Urinary bladder (tissue), 4 donors: ENCODE results near the gene DIRAS3. TPM values are rescaled to one million over a fixed set of nuclear protein-coding genes. Genes with fewer than 3 reads are reported as not detected.
"Not testable (repeated sequence)": the region's sequence is repeated elsewhere in the genome, so short reads cannot be mapped to it uniquely, and the experiment has no call there.

Experiments
- DNase-seq: peaks from one replicate; pipeline ENCODE4 v3.0.0-alpha.2; 2015; ENCODE audit errors: extremely low spot score
- H3K27ac ChIP-seq: one replicate; pipeline ENCODE4 v1.5.1; 2013; ENCODE audit warnings: low read depth, mild to moderate bottlenecking, moderate library complexity
- H3K36me3 ChIP-seq: one replicate; pipeline ENCODE4 v1.6.1; 2013; ENCODE audit warnings: mild to moderate bottlenecking, moderate library complexity; ENCODE audit not compliant: insufficient read depth
- H3K4me1 ChIP-seq: one replicate; pipeline ENCODE4 v1.6.1; 2013; ENCODE audit warnings: mild to moderate bottlenecking, moderate library complexity; ENCODE audit not compliant: insufficient read depth
- H3K4me3 ChIP-seq: one replicate; pipeline ENCODE4 v1.5.1; 2013; ENCODE audit warnings: low read depth, low read length
- WGBS: extraction: QIAGEN DNeasy Blood & Tissue Kit; methylation state at CpG from one replicate; pipeline ENCODE4 v1.1.7; 2013; 5-methylcytosine and 5-hydroxymethylcytosine counted together
- polyA plus RNA-seq: library from polyadenylated mRNA; stranded (reverse); fragments of 200-250 nt; gene quantifications from one replicate; pipeline ENCODE4 v1.2.3, GENCODE V29; 2013
- total RNA-seq: library from RNA; depleted of rRNA; stranded (reverse); fragments of >200 nt; gene quantifications from one replicate; pipeline ENCODE4 v1.2.3, GENCODE V29; 2014
- donor health status: healthy with polysubstance abuse.
- donor health status: healthy.

DIRAS3 gene, protein sequence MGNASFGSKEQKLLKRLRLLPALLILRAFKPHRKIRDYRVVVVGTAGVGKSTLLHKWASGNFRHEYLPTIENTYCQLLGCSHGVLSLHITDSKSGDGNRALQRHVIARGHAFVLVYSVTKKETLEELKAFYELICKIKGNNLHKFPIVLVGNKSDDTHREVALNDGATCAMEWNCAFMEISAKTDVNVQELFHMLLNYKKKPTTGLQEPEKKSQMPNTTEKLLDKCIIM
- total RNA-seq = 3.0 TPM
- 3.4 TPM for polyA plus RNA-seq

DNA sequence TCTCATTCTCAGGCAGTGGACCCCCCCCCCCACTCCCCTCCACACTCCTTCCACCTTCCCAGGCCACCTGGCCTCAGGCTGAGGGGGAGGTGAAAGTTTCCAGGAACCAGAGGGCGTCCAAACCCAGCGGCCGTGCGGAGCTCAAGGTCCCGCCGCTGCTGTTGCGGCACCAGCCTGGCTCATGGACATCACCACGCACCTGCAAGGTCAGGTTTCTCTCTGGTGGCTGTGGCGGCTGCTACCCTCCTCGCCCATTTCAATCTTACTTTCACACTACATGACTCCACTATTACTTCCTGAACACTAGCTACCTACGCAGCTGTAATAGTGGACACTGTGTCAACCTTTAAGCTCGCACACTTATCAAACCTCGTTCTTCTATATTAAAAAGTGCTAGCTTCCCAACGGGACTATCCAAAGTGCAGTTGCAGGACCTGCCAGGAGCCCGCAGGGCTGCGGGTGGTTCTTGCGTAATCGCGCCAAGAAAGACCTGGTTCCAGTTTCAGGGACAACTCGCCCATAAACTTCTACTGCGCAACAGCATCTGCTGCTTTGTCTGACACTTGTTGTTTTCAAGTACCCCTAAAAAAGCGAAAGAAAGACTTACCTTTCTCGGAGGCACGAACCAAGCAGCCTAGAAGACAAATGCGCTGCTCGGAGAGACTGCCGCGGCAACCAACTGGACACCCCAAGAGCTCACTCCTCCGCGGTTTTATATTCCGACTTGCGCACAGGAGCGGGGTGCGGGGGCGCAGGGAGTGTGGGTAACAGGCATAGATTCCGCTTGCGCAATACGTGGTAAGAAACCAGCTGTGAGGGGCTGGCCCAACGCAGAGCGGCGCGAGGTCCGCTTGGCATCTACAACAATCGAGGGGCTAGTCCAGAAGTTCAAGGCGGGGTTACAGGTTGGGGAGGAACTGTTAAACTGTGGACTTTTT lies at the start of gene DIRAS3:
Gene DIRAS3, minus strand, starts transcription at position 687 of the 938 bp plus-strand sequence. CDS start 3,330 bp downstream, outside the sequence.
- DNase-seq = no peak
- H3K27ac ChIP-seq = no peak within 1 kb of the TSS

DNA sequence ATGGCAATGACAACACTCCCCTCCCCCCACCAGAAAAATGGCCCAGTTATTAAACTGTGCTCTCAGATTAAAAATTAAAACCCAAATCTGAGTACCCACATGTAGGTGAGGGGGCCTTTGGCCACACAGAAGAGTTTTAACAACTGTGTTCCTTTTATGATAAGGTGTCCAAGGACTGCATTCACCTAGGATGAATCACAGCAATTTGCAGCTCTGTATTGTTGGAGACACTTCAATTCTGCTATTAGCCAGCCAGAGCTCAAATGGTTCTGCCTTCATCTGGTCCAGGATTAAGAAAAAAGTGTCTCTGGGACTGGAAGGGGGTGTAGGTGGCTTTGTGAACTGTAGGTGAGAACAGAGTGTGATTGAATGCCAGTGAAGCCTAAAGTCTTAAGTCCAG lies 43.3 kb upstream of the DIRAS3 start:
- Histone ChIP-seq H3K36me3 (no peaks in the 10 kb centered on the region), H3K27ac (no peak overlapping the region), H3K4me1 (no peaks in the 10 kb centered on the region), H3K4me3 (no peak overlapping the region)
- no peak for DNase-seq

More for the DNA sequence above, at the start of gene DIRAS3:
- peak within 1 kb of the TSS; percentile 25 for H3K4me3 ChIP-seq
- 54% methylated on average over 45 of the region's 45 CpGs for WGBS
- H3K36me3 ChIP-seq = no peaks in the 10 kb centered on the region
- H3K4me1 ChIP-seq = no peaks in the 10 kb centered on the region

DNA sequence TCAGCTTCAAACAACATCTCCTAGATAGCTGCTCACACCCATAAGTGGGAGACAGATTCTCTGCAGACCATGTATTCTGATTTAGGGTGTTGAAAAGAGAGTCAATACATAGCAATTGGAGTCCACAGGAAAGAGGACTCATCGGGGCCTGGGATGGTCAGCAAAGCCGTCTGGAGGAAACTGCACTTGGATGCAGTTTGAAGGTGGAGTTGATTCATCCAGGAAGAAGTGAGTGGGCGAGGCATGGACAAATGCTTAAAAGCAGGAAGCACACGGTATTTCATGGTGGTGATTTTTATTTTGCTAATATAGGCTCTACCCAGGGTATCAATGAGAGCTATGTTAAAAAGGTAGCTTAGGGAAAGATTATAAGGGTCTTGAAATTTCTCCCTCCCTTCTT lies 36.8 kb upstream of the DIRAS3 start:
- no peaks in the 10 kb centered on the region for H3K36me3 ChIP-seq
- no peak overlapping the region for H3K27ac ChIP-seq
- 84% methylated on average over 4 of the region's 4 CpGs for WGBS
- H3K4me1 ChIP-seq = no peaks in the 10 kb centered on the region
- DNase-seq = no peak
- no peak overlapping the region for H3K4me3 ChIP-seq

DNA sequence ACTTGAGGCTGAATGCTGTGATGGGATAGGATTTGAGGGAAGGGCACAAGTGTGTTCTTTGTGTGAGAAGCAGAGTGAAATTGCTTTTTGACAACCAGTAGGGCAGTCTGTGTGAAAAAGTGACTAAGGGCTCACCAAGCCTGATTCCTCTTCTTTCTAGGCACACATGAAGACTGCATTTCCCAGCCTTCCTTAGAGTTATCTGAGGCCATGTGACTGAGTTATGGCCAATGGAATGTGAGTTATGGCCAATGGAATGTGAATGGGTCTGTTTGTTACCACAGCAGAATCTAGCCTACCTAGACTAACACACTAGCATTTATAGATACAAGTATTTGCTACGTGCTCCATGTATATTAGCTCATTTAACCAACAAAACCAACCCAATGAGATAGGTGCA lies 35.3 kb upstream of the DIRAS3 start:
- 95% methylated on average over 1 of the region's 1 CpG for WGBS
- DNase-seq = no peak
- H3K27ac ChIP-seq = no peak overlapping the region
- H3K4me3 ChIP-seq = no peak overlapping the region
- H3K4me1 ChIP-seq = no peaks in the 10 kb centered on the region
- no peaks in the 10 kb centered on the region for H3K36me3 ChIP-seq

DNA sequence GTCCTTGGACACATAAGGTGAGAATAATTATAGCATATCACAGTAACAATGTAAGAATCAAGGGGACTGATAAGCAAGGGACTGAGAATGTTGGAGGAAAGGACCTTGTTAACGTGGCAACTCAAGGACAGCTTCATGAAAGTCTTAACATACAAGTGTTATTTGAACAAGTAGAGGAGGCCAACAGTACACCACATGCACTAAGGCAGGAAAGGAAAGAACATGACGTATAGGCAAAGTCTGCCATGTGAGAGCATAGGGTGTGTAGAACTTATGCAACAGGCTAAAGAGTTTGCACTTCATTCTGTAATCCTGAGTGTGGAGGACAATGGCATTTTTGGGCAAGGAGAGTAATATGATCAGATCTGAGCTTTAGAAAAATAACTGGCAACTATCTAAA lies 33.3 kb upstream of the DIRAS3 start:
- no peak for DNase-seq
- Histone ChIP-seq H3K4me1 (no peaks in the 10 kb centered on the region), H3K4me3 (no peak overlapping the region), H3K27ac (no peak overlapping the region), H3K36me3 (no peaks in the 10 kb centered on the region)
- 45% methylated on average over 2 of the region's 2 CpGs for WGBS

DNA sequence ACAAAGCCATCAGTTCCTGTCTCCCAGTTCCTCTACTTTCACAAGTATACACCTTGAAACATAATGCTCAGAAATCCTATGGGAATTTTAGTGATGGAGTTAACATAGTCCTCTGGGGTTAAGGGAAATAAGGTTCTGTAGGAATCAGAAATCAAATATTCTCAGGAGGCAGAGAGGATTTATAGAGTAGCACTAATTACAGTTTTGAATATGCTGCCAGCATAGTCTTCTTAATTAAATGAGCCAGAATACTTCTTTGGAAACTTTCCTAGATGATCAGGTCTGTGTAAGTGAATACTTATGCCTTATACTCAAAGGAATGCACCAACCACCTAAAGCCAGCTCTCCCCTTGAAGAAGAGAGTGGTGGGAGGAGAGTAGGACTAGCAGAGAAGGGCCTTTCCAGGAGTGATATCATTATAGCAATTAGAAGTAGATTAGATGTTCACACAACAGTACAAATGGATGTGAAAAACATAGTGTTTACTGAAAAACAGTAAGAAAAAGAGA lies 31.4 kb upstream of the DIRAS3 start:
- H3K4me1 ChIP-seq = no peaks in the 10 kb centered on the region
- DNase-seq = no peak
- no peaks in the 10 kb centered on the region for H3K36me3 ChIP-seq
- H3K27ac ChIP-seq = no peak overlapping the region
- no peak overlapping the region for H3K4me3 ChIP-seq

DNA sequence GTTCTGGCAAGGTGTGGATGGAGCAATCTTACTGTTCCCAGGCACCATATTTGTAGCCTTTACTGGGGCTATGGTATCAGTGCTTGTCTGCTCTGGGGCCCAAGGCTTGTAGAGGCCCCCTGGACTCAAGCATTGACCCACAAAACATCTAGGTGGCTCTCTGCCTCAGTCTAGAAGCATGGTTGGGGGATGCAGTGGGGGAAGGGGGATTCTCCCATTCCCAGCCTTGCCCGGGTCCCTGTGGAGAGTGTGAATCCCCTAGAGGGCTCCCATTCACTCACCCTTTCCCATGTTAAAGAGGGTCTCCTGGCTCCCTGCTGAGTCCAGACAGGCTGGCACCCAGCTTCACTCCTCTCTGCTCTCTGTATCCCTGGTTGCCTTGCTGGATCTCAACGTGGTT lies 28.2 kb upstream of the DIRAS3 start:
- WGBS = 72% methylated on average over 2 of the region's 2 CpGs
- Histone ChIP-seq H3K4me1 (no peaks in the 10 kb centered on the region), H3K36me3 (no peaks in the 10 kb centered on the region), H3K27ac (no peak overlapping the region), H3K4me3 (no peak overlapping the region)
- no peak for DNase-seq

DNA sequence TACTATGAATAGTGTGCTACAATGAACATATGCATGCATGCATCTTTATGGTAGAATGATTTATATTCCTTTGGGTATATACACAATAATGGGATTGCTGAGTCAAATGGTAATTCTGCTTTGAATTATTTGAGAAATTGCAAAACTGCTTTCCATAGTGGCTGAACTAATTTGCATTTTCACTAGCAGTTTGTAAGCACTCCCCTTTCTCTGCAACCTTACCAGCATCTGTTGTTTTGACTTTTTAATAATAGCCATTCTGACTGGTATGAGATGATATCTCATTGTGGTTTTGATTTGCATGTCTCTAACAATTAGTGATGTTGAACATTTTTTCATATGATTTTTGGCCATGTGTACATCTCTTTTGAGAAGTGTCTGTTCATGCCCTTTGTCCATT lies 24.0 kb upstream of the DIRAS3 start:
- H3K4me3 ChIP-seq = no peak overlapping the region
- no peaks in the 10 kb centered on the region for H3K36me3 ChIP-seq
- no peaks in the 10 kb centered on the region for H3K4me1 ChIP-seq
- DNase-seq = no peak
- H3K27ac ChIP-seq = no peak overlapping the region

DNA sequence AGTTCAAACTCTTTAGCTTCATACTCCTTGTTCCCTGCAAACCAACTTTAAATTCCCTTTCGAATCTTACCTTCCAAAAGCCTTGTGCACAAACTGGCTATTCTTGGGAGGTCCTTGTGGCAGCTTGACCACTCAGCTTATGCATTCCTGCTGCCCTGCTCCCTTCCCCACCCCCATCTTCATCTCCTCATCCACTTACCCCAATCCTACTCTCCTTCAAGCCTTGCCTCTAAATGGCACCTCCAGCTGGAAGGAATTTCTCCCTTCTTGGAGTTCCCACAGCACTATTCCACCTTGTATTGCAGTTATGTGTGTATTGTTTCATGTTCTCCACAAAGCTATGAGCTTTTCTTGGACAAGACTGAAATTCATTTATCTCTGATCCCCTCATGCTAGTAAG lies 15.3 kb upstream of the DIRAS3 start:
- H3K4me3 ChIP-seq = no peak overlapping the region

DNA sequence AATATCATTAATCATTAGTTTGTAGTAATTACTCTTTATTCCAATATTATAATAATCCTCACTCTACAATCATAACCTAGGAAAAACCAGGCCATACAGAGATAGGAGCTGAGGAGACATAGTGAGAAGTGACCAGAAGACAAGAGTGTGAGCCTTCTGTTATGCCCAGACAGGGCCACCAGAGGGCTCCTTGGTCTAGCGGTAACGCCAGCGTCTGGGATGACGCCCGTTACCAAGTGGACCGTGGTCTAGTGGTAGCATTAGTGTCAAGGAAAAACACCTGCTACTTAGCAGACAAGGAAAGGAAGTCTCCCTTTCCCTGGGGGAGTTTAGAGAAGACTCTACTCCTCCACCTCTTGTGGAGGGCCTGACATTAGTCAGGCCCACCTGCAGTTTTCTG lies 7.6 kb upstream of the DIRAS3 start:
- not testable (repeated sequence) for H3K4me1 ChIP-seq, DNase-seq, H3K36me3 ChIP-seq, H3K27ac ChIP-seq, H3K4me3 ChIP-seq
- 96% methylated on average over 6 of the region's 6 CpGs for WGBS

More for the DNA sequence above, 15.3 kb upstream of the DIRAS3 start:
- H3K27ac ChIP-seq = no peak overlapping the region
- H3K4me1 ChIP-seq = no peaks in the 10 kb centered on the region
- WGBS = 88% methylated on average over 1 of the region's 1 CpG
- H3K36me3 ChIP-seq = no peaks in the 10 kb centered on the region
- no peak for DNase-seq

DNA sequence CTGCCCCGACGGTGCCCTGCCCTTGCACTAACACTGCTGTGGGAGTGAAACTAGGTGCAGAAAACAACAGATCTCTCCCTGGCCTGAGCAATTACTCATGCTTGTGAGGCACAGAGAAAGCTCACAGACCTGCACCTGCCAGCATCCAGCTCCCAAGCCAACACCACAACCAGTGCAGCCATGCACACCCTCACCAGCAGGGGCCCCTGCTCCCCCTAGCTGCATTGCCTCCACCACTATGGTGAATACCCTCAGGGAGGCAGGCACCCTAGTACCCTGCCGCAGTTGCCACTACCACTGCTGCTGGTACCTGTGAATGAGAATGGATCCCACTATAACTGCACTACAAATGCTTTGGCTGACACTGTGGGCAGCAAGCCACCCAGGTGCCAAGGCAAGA lies 7.1 kb upstream of the DIRAS3 start:
- no peak overlapping the region for H3K27ac ChIP-seq
- WGBS = 96% methylated on average over 3 of the region's 3 CpGs
- no peak overlapping the region for H3K4me3 ChIP-seq

DNA sequence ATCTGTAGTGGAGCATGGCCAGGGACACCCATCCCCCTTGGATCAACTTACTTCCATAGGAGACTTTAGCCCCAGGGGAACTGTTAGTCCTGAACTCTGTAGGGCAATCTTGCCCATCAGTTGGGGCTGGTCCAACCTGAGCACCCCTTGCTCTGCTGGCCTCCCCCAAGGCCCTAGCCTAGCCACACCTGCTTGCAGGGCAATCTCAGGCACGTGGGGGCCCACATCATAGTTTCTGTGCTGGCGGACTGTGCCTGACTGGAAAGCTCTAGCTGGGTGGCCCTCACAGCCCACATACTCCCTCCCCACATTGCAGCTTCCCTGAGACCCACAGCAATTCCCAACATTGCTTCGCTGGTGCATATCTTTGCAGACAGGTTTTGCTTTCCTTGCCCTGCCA lies 6.6 kb upstream of the DIRAS3 start:
- Histone ChIP-seq H3K4me1 (no peaks in the 10 kb centered on the region), H3K27ac (no peak overlapping the region), H3K36me3 (no peaks in the 10 kb centered on the region), H3K4me3 (no peak overlapping the region)
- no peak for DNase-seq
- over 99% methylated on average over 3 of the region's 3 CpGs for WGBS

More for the DNA sequence above, 7.1 kb upstream of the DIRAS3 start:
- Histone ChIP-seq H3K36me3 (no peaks in the 10 kb centered on the region), H3K4me1 (no peaks in the 10 kb centered on the region)
- no peak for DNase-seq

DNA sequence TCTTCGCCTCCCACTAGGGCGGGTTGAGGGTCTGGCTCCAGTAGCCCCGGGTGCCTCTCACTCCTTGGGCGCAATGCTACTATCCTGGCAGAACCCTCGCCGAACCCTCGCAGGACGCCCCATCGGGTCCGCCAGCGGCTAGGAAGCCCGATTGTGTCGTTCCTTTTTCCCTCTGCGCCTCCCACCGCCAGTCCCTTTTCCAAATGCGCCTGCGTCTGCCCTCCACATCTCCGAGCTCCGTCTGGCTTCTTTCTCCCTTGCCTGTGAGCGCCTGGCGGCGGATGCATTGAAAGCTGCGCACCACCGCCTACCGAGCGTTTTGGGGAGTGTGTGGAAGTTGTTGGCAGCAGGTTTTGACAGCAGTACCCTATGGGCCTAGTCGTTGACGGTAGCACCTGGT lies 1.0 kb upstream of the DIRAS3 start:
- Histone ChIP-seq H3K4me1 (no peaks in the 10 kb centered on the region), H3K36me3 (no peaks in the 10 kb centered on the region), H3K4me3 (no peak overlapping the region), H3K27ac (no peak overlapping the region)
- DNase-seq = no peak
- 40% methylated on average over 28 of the region's 28 CpGs for WGBS

DNA sequence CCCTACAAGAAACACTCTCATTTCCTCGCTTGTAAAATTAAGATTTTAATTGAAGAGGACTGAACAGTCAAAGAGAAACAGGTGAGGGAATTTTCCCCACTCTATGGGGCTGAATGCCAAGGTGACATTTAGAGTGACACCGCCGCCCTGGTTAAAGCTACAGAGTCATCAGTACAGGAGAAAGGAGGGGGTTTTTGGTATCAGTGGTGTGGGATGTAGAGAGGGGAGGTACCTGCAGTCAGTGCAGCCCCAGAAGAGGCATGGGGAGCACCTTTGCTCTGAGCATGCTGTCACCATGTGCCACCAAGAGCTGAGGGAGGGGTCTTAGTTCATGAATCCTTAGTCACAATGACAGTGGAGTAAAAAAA lies 2.8 kb downstream of the DIRAS3 start:
- H3K36me3 ChIP-seq = no peaks in the 10 kb centered on the region
- 86% methylated on average over 3 of the region's 3 CpGs for WGBS
- H3K4me3 ChIP-seq = no peak overlapping the region
- no peak for DNase-seq
- H3K4me1 ChIP-seq = no peaks in the 10 kb centered on the region
- no peak overlapping the region for H3K27ac ChIP-seq
